Right renal pelvis (tissue), 4 donors: Measurements from ENCODE around the gene CLASP1. TPM values are rescaled to one million over a fixed set of nuclear protein-coding genes. Genes with fewer than 3 reads are reported as not detected.
"Not testable (repeated sequence)": the region's sequence is repeated elsewhere in the genome, so short reads cannot be mapped to it uniquely, and the experiment has no call there.

Source experiments
- DNase-seq, 4 donors: peaks; one replicate each; pipeline ENCODE4 v3.0.0-alpha.2; 2013; ENCODE audit warnings: low read depth in 4 of 4, low spot score in 3 of 4, missing footprints in 1 of 4
- polyA plus RNA-seq, 4 donors: library from polyadenylated mRNA; unstranded; fragments of 120-200 nt; gene quantifications; one replicate each; pipeline ENCODE4 v1.2.1, GENCODE V29; 2013; ENCODE audit not compliant: insufficient read length in 4 of 4

Gene CLASP1
- polyA plus RNA-seq, 4 donors: 39.3 to 48.7 (median 43.9) TPM

DNA sequence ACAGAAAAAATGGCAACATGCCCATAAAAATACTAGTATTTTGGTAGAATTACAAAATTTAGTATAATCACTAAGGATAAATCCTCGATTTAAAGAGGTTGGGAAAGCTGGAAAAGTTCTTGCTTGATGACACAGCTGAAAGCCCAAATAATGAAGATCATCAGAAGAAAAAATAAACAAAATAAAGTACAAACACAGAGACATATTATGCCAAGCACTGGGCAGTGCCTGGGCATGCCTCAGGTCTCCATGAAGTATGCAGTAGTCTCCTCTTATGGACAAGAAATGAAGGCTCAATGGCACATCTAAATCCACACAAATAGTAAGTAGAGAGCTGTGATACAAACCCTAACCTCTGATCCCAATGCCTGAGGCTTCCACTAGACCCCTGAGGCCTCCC is 60.9 kb downstream of the CLASP1 start:
- DNase-seq: no peak

DNA sequence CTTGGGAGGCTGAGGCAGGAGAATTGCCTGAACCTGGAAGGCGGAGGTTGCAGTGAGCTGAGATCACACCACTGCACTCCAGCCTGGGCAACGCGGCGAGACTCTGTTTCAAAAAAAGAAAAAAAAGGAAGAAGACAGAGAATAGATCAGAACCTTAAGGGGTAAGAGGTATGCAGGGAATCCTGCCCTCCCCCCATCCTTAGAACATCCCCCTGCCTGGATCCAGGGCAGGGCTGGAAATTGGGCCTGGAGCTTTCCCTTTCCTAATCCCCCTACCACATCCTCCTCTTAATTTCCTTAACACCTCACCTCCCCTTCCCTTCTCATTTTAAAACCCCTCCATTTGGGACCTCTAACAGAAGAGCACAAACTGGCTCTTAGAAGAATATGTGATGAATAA is 62.1 kb downstream of the CLASP1 start:
- no peak for DNase-seq

GRCh38 chr2:121584741-121585140 is 64.5 kb downstream of the CLASP1 start:
- DNase-seq: no peak

- no peak for DNase-seq
These were observed 65.7 kb downstream of the CLASP1 start for GRCh38 chr2:121583555-121583954.

DNA sequence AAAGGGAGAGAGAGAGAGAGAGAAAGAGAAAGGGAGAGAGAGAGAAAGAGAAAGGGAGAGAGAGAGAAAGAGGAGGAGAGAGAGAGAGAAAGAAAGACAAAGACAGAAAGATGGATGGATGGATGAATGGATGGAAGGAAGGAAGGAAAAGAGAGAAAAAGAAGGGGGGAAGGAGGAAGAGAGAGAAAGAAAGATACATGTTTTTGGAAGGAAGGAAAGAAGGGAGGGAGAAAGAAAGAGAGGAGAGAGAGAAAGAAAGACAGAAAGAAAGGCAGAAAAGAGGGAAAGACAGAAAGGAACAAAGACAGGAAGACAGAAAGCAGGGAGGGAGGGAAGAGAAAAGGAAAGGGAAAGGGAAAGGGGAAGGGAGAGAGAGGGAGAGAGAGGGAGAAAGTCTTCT is 67.0 kb downstream of the CLASP1 start:
- DNase-seq: no peak

- no peak for DNase-seq
These were observed 70.0 kb downstream of the CLASP1 start for GRCh38 chr2:121579309-121579708.

- no peak for DNase-seq
These were observed 71.9 kb downstream of the CLASP1 start for GRCh38 chr2:121577381-121577780.

DNA sequence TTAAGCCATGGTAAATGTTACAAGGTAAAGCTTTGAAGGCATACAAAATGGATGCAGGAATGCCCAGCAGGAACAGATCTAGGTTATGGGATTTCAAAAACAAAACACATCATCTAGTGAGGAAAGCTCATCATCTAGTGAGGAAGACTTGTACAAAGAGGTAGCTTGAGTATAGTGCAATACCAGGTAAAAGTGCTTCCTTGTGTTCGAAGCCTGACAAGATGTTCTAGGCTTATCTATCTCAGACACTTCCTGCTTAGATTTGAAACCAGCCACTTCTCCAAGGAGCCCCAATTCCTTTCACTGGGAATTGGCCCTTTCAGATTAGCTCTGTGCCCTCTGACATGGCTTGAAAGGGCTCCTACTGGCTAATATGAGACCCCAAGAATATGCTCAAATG is 73.0 kb downstream of the CLASP1 start:
- DNase-seq: no peak

GRCh38 chr2:121575800-121576199 is 73.5 kb downstream of the CLASP1 start:
- DNase-seq: no peak

- DNase-seq: no peak
These were observed 78.6 kb downstream of the CLASP1 start for GRCh38 chr2:121570667-121571055.

GRCh38 chr2:121570036-121570666 is 79.1 kb downstream of the CLASP1 start:
- no peak for DNase-seq

DNA sequence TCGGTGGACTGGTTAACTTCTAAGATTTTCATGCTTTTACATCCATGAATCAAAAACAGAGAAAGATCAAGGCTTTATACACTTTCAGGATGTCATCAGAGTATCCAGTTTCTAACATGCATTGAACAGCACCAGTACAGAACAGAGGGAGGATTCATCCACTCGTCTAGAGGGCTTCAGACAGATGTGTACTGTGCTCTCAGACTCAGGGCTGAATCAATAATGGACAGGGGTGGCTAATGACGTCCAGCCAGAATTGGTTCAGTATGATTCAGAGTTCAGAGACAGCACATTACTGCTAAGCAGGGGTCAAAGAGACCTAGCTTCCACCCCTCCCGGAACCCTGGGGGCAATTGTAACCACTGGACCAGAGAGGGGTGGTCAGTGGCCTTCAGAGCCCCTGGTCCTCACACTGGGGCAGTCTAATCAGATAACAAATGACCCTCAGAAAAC is 81.3 kb downstream of the CLASP1 start:
- no peak for DNase-seq

DNA sequence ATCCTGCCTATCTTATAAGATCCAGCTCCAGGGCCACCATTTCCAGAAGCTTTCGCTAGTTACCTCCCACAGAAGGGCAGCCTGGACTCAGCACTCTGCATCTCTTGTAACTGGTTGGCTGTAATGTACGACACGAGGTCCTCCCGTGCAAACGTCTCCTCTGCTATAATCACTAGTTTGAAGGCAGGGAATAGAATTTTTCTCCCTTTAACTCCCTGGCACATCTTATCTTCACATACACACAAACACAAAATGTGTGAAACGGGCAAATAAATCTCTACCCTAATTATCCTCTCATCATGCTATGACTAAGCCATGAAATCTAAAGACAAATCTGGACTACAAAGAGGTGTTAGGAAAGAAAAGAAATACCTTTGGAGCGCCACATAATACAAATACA is 81.8 kb downstream of the CLASP1 start:
- no peak for DNase-seq

DNA sequence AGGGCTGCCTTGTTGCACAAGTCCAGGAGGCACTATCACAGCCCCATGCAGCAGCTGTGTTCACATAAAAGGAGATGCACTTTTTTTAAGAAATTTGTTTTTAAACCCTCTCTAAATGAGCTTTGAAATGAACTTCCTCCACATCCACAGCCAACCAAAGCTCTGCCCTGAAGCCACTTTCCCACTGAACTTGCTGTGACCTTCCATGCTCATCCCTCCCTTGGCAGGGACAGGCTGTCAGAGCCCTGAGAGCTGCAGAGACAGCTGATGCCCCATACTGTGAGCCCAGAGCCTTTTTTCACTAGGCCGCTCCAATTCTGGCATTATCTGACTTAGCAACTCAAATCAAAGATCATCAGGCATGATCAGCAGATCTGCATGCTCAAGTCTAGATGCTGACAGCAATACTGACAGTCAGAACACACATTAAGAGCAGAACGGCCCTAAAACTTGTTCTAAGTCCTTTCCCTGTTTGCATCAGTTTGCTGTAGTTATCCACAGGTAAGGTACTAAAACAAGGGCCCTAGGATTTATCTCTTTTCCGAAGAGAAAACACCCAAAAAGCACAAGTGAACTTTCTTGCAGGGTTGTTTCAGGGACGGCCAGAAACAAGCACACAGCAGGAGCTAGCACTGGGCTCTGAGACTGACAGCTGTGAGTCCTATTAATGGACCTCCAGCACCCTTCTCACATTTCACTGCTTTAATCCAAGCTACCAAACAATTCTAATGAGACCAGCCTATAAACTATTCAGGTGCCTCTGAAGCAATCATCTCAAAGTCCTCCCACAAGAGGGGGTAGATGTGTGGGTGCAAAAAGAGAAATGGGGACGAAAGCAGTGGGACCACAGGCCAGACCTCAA is 83.6 kb downstream of the CLASP1 start:
- no peak for DNase-seq

DNA sequence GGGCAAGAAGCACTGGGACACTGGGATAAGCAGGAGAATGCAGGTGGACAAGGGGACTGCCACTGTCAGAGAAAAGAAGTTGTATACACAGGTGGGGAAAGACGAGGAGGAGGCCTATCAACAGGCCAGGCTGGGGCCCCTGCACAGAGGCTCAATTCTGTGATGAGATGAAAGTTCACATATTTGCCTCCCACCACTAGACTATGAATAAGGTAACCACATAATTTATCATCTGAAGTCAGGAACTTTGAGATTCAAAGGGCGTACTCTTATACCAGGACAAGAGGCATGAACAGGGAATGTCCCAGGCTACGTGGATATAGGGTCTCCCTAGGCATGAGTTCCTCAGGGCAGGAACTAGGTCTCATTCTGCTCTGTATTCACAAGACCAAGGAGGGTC is 84.4 kb downstream of the CLASP1 start:
- DNase-seq: no peak

DNA sequence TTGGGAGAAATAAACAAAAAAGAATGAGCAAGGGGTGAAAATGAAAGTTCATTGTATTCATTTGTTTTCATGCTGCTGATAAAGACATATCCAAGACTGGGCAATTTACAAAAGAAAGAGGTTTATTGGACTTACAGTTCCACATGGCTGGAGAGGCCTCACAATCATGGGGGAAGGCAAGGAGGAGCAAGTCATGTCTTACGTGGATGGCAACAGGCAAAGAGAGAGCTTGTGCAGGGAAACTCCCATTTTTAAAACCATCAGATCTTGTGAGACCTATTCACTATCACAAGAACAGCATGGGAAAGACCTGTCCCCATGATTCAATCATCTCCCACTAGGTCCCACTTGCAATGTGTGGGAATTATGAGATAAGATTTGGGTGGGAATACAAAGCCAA is 85.5 kb downstream of the CLASP1 start:
- not testable (repeated sequence) for DNase-seq

DNA sequence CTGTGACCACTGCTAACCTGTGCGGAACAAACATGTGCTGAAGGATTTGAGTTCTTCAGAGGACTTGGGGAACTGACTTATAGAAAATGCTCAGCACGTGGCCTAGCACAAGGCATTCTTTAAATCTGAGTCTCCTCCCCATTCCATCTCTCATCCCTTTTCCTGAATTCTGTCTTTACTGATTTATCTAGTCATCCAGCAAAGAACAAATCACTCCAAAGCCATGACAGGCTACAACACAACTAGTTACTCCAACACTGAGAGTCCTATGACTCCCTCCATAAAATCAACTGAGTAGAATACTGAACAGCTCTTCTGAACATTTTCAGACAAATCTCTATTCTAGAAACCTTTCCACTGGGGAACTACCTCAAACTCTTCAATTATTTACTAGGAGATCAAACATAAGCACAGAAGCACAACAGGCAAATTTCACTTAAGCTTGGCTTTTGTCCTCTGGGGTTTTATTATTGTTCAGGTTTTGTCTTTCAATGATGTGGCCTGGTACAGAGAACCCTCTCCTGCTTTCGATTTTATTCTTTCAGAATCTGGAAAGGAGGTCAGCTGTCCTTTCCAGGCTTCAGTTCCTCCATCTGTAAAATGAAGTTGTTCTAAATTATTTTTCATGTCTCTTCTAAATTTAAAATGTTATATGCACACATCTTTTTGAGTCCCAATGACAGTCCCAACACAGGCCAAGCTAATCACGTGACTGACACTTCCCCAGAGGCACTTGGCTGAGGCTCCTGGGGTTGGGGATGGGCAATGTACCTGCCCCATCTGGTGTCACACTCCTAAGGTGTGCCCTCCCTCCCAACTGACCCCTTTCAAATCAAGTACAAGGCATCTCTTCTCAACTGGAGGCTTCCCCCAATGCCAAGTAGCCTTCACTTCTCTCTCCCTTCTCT is 86.7 kb downstream of the CLASP1 start:
- no peak for DNase-seq

GRCh38 chr2:121561617-121562268 is 87.5 kb downstream of the CLASP1 start:
- DNase-seq: no peak

GRCh38 chr2:121558329-121558728 is 90.9 kb downstream of the CLASP1 start:
- DNase-seq: no peak

DNA sequence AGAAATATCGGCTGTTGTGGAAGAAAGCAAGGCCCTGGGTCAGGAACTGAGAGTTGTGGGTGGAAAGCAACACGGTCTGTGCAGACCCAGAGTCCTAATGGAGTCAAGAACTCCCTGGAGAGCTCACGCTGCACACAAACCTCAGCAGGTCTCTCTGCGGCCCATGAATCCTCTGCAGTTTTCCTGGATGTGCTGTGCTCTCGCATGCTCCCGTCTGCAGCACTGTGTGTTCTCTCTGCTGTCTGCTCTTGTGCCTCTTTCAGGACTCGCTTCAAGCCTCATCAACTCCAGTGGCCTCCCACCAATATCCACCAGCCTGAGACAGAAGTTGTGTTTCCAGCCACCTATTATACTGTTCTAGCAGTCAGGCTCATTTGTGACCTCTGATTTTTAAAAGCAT is 94.3 kb downstream of the CLASP1 start:
- DNase-seq: no peak
